Posterior cingulate gyrus (tissue), 11 donors: Measurements from ENCODE around the gene TAP2.
"Not testable (repeated sequence)": the region's sequence is repeated elsewhere in the genome, so short reads cannot be mapped to it uniquely, and the experiment has no call there.

ENCODE experiments used
- DNase-seq, 10 donors: peaks; one replicate each; pipeline versions ENCODE4 v3.0.0 to v3.0.0-alpha.2; 2020 to 2021; ENCODE audit warnings: mixed read lengths in 3 of 10
- intact Hi-C: fragments of 100-400 bp; cut with DNase I; formaldehyde crosslinking; loops from one replicate; pipeline ENCODE4 v1.15.1; 2023

TAP2 gene

DNA sequence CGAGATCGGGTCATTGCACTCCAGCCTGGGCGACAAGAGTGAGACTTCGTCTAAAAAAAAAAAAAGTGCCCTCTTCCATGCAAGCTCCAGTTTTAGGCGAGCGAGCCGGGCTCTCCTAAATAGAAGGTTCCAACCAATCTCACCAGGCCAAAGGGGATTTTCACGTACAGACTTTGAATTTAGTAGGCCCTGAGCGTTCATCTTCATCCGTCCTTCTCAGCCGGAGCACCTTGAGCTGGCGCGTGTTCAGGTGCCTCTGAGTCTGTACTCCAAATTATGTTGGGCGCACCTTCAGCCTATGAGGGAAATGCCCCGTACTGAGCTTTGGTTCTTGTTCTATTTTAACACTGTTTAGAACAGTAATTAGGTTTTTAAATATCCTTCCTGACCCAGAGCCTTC is 817 bp upstream of the TAP2 start:
- intact Hi-C loops: no loop called here

DNA sequence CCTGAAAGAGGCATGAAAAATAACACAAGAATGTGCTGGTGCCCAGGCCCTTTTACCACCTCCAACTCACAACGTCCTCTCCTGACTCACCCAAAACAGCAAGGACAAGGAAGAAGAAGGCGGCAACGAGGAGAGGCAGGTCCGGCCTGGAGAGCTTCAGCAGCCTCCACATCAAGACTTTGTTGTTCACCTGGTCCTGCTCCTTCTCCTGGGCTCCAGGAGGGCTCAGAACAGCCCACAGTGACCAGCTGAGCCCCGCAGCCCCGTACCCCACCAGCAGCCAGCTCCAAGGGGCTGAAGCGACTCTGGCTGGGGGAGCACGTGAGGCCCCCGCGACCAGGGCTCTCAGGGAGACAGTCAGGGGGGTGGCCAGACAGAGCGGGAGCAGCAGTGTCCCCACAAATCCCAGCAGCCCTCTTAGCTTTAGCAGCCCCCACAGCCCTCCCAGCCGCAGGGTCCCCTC is 857 bp downstream of the TAP2 start:
- DNase-seq: peak in 2 of 10 donors; percentile 54 to 76
- intact Hi-C loops: loop anchor here (1.0 kb wide), 2 partner anchors 17 to 31 kb away; partner anchors contain the start of gene PSMB9

More for the DNA sequence above, 817 bp upstream of the TAP2 start:
- peak in 1 of 10 donors; percentile 62 for DNase-seq

DNA sequence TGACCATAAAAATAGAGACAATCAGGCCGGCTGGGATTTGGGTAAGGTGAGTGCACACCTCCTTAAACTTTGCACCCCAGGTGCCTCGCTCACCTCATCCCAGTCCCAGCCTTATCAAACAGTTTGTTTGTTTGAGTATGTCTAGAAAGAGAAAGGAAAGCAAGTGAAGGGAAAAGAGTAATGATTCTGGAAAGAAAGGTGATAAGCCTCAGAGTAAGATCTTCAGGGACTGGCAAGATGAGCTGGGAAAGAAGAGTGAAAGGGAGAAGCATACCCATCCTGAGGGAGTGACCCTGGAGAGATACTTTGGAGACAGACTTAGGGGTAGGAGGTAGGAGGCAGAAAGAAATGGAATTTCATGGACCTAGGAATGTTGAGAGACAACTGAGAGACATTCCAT is 1.7 kb downstream of the TAP2 start:
- intact Hi-C loops: no loop called here

DNA sequence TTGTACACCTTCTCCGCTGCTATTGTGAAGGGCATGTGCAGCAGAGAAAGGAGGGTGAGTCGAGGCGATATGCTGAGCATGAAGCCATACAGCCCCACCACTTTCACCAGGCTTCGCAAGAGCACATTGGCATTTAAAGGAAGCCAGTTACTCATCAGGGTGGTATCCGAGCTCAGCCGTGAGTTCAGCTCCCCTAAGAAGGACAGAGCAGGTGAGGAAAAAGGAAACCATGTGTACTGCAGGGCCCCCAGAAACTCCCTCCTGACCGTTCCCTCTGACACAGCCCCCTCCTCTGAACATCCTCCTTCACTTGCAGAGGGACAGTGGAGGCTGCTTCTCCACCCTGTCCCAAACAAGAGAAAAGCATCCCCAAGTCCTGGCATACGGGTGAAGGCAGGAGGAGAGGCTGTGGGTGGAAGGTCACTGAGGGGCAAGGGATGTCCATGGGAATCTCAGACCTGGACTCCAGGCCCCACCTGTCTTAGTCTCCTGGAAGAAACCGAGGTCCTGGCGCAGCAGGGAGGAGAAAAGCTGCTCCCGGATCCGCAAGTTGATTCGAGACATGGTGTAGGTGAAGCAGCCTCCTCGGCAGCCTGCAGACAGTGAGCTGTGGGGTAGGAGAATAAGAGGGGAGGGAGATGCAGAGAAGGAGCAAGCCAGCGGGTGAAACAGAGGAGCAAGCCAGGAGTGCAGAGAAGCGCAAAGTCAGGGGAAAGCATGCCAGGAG is 3.2 kb downstream of the TAP2 start:
- peak in 1 of 10 donors; percentile 54 for DNase-seq
- intact Hi-C loops: no loop called here

More for the DNA sequence above, 1.7 kb downstream of the TAP2 start:
- DNase-seq: no peak

GRCh38 chr6:32833664-32834063 is 4.9 kb downstream of the TAP2 start:
- intact Hi-C loops: no loop called here
- no peak for DNase-seq

- no peak for DNase-seq
- intact Hi-C loops: no loop called here
Observed at GRCh38 chr6:32832535-32832934, 6.0 kb downstream of the TAP2 start.

- no peak for DNase-seq
- intact Hi-C loops: no loop called here
Observed at GRCh38 chr6:32830936-32831335, 7.6 kb downstream of the TAP2 start.

- intact Hi-C loops: no loop called here
- no peak for DNase-seq
Observed at GRCh38 chr6:32830017-32830416, 8.5 kb downstream of the TAP2 start.

GRCh38 chr6:32829495-32829894 is 9.0 kb downstream of the TAP2 start:
- DNase-seq: no peak
- intact Hi-C loops: no loop called here

DNA sequence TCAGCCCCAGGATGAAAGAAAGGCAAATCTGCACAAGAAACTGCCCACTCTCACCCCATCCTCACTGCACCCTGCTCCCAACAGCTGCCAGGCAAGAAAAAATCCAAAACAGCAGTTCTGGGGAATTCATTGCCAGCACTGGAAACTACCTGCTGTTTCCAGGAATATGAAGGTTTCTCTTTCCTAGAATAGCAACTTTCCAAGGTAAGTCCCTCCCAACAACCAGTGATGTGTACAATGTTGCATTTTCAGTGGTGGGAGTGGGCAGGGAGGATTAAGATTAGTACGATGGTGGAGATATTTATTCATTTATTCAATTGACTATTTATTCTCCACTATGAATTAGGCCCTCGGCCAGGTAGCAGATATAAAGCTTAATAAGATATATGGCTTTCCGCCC is 11.5 kb downstream of the TAP2 start:
- intact Hi-C loops: no loop called here
- no peak for DNase-seq

DNA sequence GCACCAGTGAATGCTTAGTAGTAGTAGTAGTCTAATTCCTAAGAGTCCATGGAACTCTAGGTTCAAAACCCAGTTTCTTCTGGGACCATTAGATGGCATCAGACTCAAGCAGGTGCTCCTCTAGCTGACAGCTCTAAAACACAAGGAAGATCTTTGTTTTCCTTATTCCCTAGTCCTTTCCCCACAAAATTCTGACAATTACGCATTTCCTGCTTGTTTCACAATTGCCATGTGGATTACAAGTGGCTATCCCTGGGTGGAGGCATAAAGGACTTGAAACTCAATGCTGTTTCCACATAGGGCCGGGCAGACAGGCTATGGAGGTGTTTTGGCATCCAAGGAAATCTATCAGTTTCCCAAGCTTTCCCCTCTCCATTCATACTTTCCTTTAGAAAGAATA is 12.6 kb downstream of the TAP2 start:
- DNase-seq: no peak
- intact Hi-C loops: no loop called here

GRCh38 chr6:32819729-32820128 is 18.8 kb downstream of the TAP2 start:
- no peak for DNase-seq
- intact Hi-C loops: no loop called here

DNA sequence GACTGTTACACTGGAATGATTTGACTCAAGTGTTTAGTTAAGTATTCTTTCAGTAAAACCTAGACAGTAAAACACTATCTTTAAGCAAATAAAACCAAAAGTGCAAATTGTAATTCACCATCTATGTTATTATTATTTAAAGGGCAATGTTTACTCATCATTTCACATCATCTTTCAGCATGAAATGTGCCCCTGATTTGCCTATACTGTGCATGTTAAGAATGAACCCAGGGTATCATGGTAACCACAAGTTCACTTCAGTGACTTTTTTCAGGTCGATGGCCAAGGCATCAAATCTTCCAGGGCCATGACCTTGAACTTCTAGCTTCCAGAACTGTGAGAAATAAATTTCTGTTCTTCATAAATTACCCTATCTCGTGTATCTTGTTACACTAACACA is 19.7 kb downstream of the TAP2 start:
- DNase-seq: no peak
- intact Hi-C loops: no loop called here

DNA sequence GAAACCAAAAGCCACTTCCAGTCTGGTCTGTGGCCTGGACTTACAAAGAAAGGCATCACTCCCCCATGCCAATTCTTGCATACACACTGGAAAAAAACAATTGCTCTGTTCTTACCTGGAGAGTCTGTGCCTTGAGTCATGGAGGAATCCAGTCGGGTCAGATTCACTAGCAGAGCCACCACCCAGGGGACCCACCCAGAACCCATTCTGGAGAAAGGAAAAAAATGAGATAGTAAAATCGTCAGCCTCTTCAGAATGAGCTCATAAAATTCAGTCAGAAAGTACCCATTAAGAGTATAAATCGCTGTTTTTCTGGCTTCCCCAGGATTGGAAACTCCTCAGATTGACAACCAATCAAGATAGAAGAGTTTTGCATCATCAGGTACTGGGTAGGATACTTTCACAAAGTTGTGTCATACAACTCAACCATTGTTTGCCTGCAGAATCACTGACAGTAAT is 21.8 kb downstream of the TAP2 start, which contains the start of gene HLA-DOB:
Gene HLA-DOB (minus strand): TSS at position 257 of the 459 bp plus-strand sequence. CDS start 51 bp downstream, at position 206.
- no peak for DNase-seq
- intact Hi-C loops: no loop called here

DNA sequence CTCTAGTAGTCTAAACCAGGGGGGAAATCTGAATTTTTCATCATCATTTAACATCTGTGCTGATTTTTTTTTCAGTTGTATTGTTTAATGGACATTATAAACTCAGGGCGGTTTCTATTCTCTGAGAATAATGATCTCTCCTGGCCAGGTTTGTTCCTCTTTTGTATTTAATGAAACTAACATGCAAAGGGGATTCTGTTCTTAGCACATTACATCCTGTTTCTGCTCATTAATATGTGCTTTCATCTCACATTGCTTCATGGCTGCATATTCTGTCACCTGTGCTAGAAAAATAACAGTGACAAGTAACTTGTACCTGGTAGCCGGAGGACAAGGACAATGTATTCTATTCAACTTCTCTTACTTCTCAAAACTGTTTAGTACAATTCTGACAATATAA is 22.5 kb downstream of the TAP2 start:
- no peak for DNase-seq
- intact Hi-C loops: no loop called here

DNA sequence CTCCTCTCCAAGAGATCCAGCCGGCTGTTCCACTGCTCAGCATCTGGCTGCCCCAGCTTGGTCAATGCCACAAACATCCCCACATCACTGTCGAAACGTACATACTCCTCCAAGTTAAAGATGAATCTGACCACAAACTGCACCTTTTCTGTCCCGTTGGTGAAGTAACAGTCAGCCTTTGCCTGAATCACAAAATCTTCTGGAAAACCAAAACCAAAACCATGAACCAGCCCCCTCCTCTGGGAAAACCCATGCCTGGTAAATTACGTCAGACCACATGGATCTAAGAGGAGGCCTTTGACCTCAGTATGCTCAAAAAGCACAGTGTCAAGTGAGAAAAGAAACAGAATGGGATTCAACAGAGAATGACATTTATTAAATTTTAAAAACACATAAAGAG is 23.4 kb downstream of the TAP2 start:
- intact Hi-C loops: no loop called here
- DNase-seq: no peak

DNA sequence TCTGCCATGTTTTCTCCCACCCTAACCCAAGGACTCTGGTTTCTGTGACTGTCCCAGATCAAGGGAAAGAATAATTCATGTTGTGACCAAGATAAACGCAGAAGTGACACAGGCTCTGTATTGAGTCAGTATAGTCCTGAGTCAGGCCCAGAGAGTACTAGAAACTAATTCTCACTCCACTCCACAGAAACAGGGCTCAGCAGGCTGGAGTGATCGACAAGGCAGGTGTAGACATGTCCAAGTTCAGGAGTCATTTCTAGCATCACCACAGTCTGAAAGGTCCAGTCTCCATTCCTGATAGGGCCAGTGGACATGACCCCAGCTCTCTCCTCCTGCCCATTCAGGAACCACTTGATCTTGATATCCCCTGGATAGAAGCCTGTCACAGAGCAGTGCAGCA is 24.4 kb downstream of the TAP2 start:
- intact Hi-C loops: no loop called here
- no peak for DNase-seq

DNA sequence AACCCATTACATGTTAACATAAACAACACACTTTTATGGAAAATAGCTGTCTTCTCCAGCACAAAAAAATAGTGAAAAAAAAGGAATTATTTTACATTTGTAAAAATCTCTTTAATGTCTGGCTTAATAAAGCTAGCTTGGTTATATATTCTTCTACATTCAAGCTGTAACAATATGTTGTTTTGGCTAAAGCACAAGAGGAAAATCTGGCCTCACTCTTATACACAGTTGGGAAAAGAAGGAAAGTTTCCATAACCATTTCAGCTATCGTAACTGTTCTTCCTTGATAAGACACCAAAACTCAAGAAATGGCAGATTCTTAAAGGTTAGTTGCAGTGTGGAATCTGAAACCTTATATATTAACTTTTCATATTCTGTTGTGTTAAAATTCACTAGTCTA is 29.4 kb downstream of the TAP2 start:
- intact Hi-C loops: no loop called here
- no peak for DNase-seq

- intact Hi-C loops: no loop called here
- DNase-seq: no peak
Observed at GRCh38 chr6:32807020-32807580, 31.4 kb downstream of the TAP2 start.

DNA sequence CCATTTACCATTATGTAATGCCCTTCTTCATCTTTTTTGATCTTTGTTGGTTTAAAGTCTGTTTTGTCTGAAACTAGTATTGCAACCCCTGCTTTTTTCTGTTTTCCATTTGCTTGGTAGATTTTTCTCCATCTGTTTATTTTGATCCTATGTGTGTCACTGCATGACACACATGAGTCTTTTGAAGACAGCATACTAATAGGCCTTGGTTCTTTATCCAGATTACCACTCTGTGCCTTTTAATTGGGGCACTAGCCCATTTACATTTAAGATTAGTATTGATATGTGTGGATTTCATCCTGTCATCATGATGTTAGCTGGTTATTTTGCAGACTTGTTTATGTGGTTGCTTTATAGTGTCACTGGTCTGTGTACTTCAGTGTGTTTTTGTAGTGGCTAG is 33.1 kb downstream of the TAP2 start:
- DNase-seq, intact Hi-C loops: not testable (repeated sequence)

DNA sequence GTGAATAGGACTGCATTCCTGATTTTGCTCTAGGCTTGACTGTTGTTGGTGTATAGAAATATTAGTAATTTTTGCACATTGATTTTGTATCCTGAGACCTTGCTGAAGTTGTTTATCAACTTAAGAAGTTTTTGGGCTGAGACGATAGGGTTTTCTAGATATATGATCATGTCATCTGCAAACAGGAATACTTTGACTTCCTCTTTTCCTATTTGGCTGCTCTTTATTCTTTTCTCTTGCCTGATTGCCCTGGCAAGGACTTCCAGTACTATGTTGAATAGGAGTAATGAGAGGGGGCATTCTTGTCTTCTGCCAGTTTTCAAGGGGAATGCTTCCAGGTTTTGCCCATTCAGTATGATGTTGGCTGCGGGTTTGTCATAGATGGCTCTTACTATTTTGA is 35.1 kb downstream of the TAP2 start:
- no peak for DNase-seq
- intact Hi-C loops: no loop called here

GRCh38 chr6:32799740-32800139 is 38.8 kb downstream of the TAP2 start:
- intact Hi-C loops: loop anchor here (5.0 to 10.0 kb wide), 2 partner anchors 95 to 367 kb away; no protein-coding TSS in a partner anchor
- DNase-seq: no peak
